Measurements from ENCODE around the gene ZNF629.

ZNF629 gene

GRCh38 chr16:30786115-30786935 is 680 bp downstream of the ZNF629 start:
- no peak for DNase-seq (ENCODE audit: low spot score)
- in situ Hi-C loops (cut with MboI; ENCODE audit: low pct_unique_long_range_greater_than_20kb, low sequenced_read_pairs, unreplicated experiment) = no loop called here
- no peak for TF ChIP-seq CTCF (IDR thresholded peaks at IDR 0.05; ENCODE audit: extremely low read depth, insufficient read depth, missing control alignments)

GRCh38 chr16:30785126-30786106 is 1.6 kb downstream of the ZNF629 start:
- TF ChIP-seq CTCF (IDR thresholded peaks at IDR 0.05; ENCODE audit: extremely low read depth, insufficient read depth, missing control alignments) = no peak
- DNase-seq (ENCODE audit: low spot score) = no peak
- in situ Hi-C loops (cut with MboI; ENCODE audit: low pct_unique_long_range_greater_than_20kb, low sequenced_read_pairs, unreplicated experiment) = no loop called here

GRCh38 chr16:30784215-30784614 is 2.8 kb downstream of the ZNF629 start:
- in situ Hi-C loops (cut with MboI; ENCODE audit: low pct_unique_long_range_greater_than_20kb, low sequenced_read_pairs, unreplicated experiment) = no loop called here
- DNase-seq (ENCODE audit: low spot score) = no peak
- no peak for TF ChIP-seq CTCF (IDR thresholded peaks at IDR 0.05; ENCODE audit: extremely low read depth, insufficient read depth, missing control alignments)

GRCh38 chr16:30783280-30784109 is 3.5 kb downstream of the ZNF629 start:
- in situ Hi-C loops (cut with MboI; ENCODE audit: low pct_unique_long_range_greater_than_20kb, low sequenced_read_pairs, unreplicated experiment) = no loop called here
- TF ChIP-seq CTCF (IDR thresholded peaks at IDR 0.05; ENCODE audit: extremely low read depth, insufficient read depth, missing control alignments) = no peak

GRCh38 chr16:30782486-30783279 is 4.3 kb downstream of the ZNF629 start:
- no peak for TF ChIP-seq CTCF (IDR thresholded peaks at IDR 0.05; ENCODE audit: extremely low read depth, insufficient read depth, missing control alignments)
- in situ Hi-C loops (cut with MboI; ENCODE audit: low pct_unique_long_range_greater_than_20kb, low sequenced_read_pairs, unreplicated experiment) = no loop called here
- DNase-seq (ENCODE audit: low spot score) = no peak

More at GRCh38 chr16:30783280-30784109, 3.5 kb downstream of the ZNF629 start:
- DNase-seq (ENCODE audit: low spot score) = no peak

Measured in GM13977 (cell line).